Activated CD4-positive, alpha-beta T cell treated with anti-CD3 and anti-CD28 coated beads, Interleukin-2, amount 50 U/mL, for 4 hours (primary cell): ENCODE data around the gene TSPY10.
"Not testable (repeated sequence)": the region's sequence is repeated elsewhere in the genome, so short reads cannot be mapped to it uniquely, and the experiment has no call there.

ENCODE experiments used
- DNase-seq, 2 experiments: peaks; one replicate each; pipeline ENCODE4 v3.0.0-alpha.2; 2020

Gene TSPY10, protein sequence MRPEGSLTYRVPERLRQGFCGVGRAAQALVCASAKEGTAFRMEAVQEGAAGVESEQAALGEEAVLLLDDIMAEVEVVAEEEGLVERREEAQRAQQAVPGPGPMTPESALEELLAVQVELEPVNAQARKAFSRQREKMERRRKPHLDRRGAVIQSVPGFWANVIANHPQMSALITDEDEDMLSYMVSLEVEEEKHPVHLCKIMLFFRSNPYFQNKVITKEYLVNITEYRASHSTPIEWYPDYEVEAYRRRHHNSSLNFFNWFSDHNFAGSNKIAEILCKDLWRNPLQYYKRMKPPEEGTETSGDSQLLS

DNA sequence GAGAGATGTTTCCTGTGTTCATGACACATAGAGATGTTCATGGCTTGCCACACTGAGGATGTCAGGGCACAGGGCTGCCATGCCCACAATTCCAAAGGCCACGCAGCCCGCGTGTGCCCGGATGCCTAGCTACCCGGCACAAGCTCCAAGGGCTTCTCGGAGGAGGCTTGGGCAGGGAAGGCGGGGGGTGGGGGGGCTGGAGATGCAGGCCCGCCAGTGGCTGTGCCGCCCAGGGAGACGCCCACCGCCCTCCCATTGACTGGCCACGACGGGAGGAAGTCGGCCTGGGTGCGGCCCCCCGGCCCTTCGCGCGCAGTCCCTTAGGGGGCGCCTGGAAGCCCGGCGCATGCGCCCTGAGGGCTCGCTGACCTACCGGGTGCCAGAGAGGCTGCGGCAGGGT, at the start of gene TSPY10:
TSS of gene TSPY10 (plus strand) at position 301 of the 400 bp plus-strand sequence. CDS start at position 347, 46 bp downstream.
- not testable (repeated sequence) for DNase-seq

DNA sequence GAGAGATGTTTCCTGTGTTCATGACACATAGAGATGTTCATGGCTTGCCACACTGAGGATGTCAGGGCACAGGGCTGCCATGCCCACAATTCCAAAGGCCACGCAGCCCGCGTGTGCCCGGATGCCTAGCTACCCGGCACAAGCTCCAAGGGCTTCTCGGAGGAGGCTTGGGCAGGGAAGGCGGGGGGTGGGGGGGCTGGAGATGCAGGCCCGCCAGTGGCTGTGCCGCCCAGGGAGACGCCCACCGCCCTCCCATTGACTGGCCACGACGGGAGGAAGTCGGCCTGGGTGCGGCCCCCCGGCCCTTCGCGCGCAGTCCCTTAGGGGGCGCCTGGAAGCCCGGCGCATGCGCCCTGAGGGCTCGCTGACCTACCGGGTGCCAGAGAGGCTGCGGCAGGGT, 40.7 kb upstream of the TSPY10 start, which contains the start of gene TSPY9:
TSS of gene TSPY9 (plus strand) at position 301 of the 400 bp plus-strand sequence. CDS start at position 347, 46 bp downstream.
- not testable (repeated sequence) for DNase-seq

DNA sequence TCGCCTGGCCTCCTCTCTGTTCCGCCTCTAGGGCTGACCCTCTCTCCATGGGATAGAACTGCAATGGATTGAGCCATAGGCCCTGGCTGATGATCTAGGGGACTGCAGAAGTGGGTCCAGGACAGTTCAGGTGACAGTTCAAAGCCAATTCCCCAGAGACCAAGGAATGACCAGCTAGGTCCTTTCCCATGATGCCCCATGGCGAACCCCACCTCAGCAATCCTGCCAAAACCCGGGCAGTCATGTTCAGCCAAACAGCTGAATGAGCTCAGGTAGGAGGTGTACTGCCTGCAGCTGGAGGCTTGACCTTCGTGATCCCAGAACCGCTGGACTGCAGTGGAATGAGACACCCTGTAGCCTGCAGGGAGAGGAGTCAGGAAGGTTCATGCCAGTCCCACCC, 23.3 kb upstream of the TSPY10 start:
- not testable (repeated sequence) for DNase-seq

DNA sequence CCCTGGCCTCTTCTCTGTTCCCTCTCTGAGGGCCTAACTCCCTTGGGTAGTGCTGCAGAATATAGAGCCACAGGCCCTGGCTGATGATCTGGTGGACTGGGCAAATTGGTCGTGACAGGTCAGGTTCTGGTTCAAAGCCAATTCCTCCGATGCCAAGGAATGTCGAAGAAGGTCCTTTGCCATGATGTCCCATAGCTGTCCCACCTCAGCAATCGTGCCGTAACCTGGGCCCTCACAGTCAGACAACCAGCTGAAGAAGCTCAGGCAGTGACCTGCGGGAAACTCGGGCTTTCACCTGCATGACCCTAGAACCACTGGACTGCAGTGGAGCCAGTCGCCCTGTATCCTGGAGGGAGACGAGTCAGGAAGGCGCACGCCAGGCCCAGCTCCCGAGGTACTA, 11.4 kb upstream of the TSPY10 start:
- not testable (repeated sequence) for DNase-seq
